Measurements from ENCODE around the gene ANKRD39. TPM values are rescaled to one million over a fixed set of nuclear protein-coding genes. Genes with fewer than 3 reads are reported as not detected.

The ANKRD39 gene
- total and polyA plus RNA-seq, 7 donors = 11.4 to 34.1 (median 14.8) TPM

GRCh38 chr2:96832754-96833507, 24.9 kb downstream of the ANKRD39 start:
- peaks cover 0 to 17% (median 15%) of the 10 kb centered on the region in 4 donors for H3K4me1 ChIP-seq
- H3K36me3 ChIP-seq = peaks cover 25 to 78% (median 37%) of the 10 kb centered on the region in 4 donors
- 70 to 73% methylated on average over 18 of the region's 18 CpGs for WGBS, 2 donors
- no peak overlapping the region for H3K4me3 ChIP-seq
- TF ChIP-seq POLR2A (IDR thresholded peaks at IDR 0.05) (no peak), EP300 (IDR thresholded peaks at IDR 0.05) (no peak), POLR2AphosphoS5 (IDR thresholded peaks at IDR 0.05) (no peak), CTCF (IDR thresholded peaks at IDR 0.05) (no peak)
- peak overlapping the region; percentile 47 to 60 (median 53) for H3K27ac ChIP-seq
- intact Hi-C loops (cut with DNase I) = no loop called here
- no peaks in the 10 kb centered on the region for H3K27me3 ChIP-seq
- DNase-seq = peak; percentile 81
- H3K9me3 ChIP-seq = no peaks in the 10 kb centered on the region

- peaks cover 0 to 17% (median 15%) of the 10 kb centered on the region in 4 donors for H3K4me1 ChIP-seq
- no peaks in the 10 kb centered on the region for H3K9me3 ChIP-seq
- TF ChIP-seq EP300 (IDR thresholded peaks at IDR 0.05) = no peak
- TF ChIP-seq POLR2AphosphoS5 (IDR thresholded peaks at IDR 0.05) = no peak
- TF ChIP-seq CTCF (IDR thresholded peaks at IDR 0.05) = no peak
- no peak for TF ChIP-seq POLR2A (IDR thresholded peaks at IDR 0.05)
- no peaks in the 10 kb centered on the region for H3K27me3 ChIP-seq
- intact Hi-C loops (cut with DNase I) = no loop called here
- peak overlapping the region; percentile 47 to 60 (median 53) for H3K27ac ChIP-seq
- H3K36me3 ChIP-seq = peaks cover 31 to 78% (median 42%) of the 10 kb centered on the region in 4 donors
- DNase-seq = no peak
- 80 to 86% methylated on average over 11 of the region's 11 CpGs for WGBS, 2 donors
- no peak overlapping the region for H3K4me3 ChIP-seq
These were observed 25.4 kb downstream of the ANKRD39 start for GRCh38 chr2:96832408-96832753.

GRCh38 chr2:96831679-96832078, 26.1 kb downstream of the ANKRD39 start:
- Histone ChIP-seq H3K4me3 (no peak overlapping the region), H3K36me3 (peaks cover 32 to 83% (median 46%) of the 10 kb centered on the region in 4 donors), H3K9me3 (no peaks in the 10 kb centered on the region), H3K27ac (peak overlapping the region in 2 of 4 donors; percentile 55 to 60), H3K27me3 (no peaks in the 10 kb centered on the region), H3K4me1 (peaks cover 0 to 17% (median 15%) of the 10 kb centered on the region in 4 donors)
- 85 to 93% methylated on average over 10 of the region's 10 CpGs for WGBS, 2 donors
- TF ChIP-seq CTCF (IDR thresholded peaks at IDR 0.05) (no peak), POLR2AphosphoS5 (IDR thresholded peaks at IDR 0.05) (no peak), POLR2A (IDR thresholded peaks at IDR 0.05) (no peak), EP300 (IDR thresholded peaks at IDR 0.05) (no peak)
- intact Hi-C loops (cut with DNase I) = no loop called here
- no peak for DNase-seq

GRCh38 chr2:96830044-96830562, 27.7 kb downstream of the ANKRD39 start:
- no peaks in the 10 kb centered on the region for H3K9me3 ChIP-seq

More at GRCh38 chr2:96830044-96830562, 27.7 kb downstream of the ANKRD39 start:
- no peaks in the 10 kb centered on the region for H3K27me3 ChIP-seq
- peaks cover 0 to 22% (median 15%) of the 10 kb centered on the region in 4 donors for H3K4me1 ChIP-seq
- TF ChIP-seq POLR2AphosphoS5 (IDR thresholded peaks at IDR 0.05) (no peak), POLR2A (IDR thresholded peaks at IDR 0.05) (no peak), EP300 (IDR thresholded peaks at IDR 0.05) (no peak), CTCF (IDR thresholded peaks at IDR 0.05) (no peak)
- no peak overlapping the region for H3K4me3 ChIP-seq
- intact Hi-C loops (cut with DNase I) = no loop called here
- no peak for DNase-seq
- peaks cover 34 to 99% (median 54%) of the 10 kb centered on the region in 4 donors for H3K36me3 ChIP-seq
- no peak overlapping the region for H3K27ac ChIP-seq
- WGBS, 2 donors = 59 to 73% methylated on average over 5 of the region's 5 CpGs
